ENCODE data around the gene RPS6KA2.

DNA sequence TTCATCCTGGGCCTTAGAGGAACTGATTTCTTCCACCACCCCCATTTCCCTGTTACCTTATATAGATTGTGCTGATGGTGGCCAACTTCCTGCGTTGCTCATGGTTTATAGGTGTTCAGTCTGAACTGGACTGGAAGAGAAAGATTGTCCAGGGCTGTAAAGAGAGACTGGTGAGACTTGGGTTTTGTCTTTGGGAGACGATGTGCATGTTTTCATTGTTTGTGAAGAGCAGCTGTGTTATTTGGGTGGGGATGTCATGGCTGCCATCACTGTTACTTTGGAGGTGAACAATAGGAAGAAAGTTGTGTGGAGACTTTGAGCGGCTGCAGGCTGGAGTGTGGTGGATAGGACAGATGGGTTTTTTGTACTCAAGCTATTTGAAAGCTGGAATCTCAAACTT, 228.7 kb downstream of the RPS6KA2 start:
- TF ChIP-seq, protein P1, sequence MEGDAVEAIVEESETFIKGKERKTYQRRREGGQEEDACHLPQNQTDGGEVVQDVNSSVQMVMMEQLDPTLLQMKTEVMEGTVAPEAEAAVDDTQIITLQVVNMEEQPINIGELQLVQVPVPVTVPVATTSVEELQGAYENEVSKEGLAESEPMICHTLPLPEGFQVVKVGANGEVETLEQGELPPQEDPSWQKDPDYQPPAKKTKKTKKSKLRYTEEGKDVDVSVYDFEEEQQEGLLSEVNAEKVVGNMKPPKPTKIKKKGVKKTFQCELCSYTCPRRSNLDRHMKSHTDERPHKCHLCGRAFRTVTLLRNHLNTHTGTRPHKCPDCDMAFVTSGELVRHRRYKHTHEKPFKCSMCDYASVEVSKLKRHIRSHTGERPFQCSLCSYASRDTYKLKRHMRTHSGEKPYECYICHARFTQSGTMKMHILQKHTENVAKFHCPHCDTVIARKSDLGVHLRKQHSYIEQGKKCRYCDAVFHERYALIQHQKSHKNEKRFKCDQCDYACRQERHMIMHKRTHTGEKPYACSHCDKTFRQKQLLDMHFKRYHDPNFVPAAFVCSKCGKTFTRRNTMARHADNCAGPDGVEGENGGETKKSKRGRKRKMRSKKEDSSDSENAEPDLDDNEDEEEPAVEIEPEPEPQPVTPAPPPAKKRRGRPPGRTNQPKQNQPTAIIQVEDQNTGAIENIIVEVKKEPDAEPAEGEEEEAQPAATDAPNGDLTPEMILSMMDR (IDR thresholded peaks at IDR 0.05), result no peak
- TF ChIP-seq POLR2A (IDR thresholded peaks at IDR 0.05), result no peak
